GM12878 (cell line): Measurements from ENCODE around the gene TRAF5. TPM values are rescaled to one million over a fixed set of nuclear protein-coding genes. Genes with fewer than 3 reads are reported as not detected.
A peak's percentile ranks its signal among the peaks of the same experiment; 100 is the strongest.

ENCODE experiments used
- CBFB ChIP-seq: IDR thresholded peaks from 2 replicates; pipeline ENCODE4 v1.6.1; 2016; ENCODE audit warnings: antibody characterized with exemption, low read depth
- CEBPB ChIP-seq, 2 experiments: fragments of 150-350 bp in 1 of 2; IDR thresholded peaks; 2 replicates each; pipeline ENCODE4 v1.6.1; 2012 to 2014; ENCODE audit warnings: low read depth in 2 of 2, low read length in 2 of 2, borderline replicate concordance in 1 of 2, inconsistent platforms in 1 of 2
- CHD1 ChIP-seq: IDR thresholded peaks from 2 replicates; pipeline ENCODE4 v1.6.1; 2012; ENCODE audit warnings: low read depth, low read length, improper control_type of control experiment
- CHD2 ChIP-seq: IDR thresholded peaks from 2 replicates; pipeline ENCODE4 v1.6.1; 2011; ENCODE audit warnings: low read depth, low read length, improper control_type of control experiment, borderline replicate concordance
- CREM ChIP-seq: IDR thresholded peaks from 2 replicates; pipeline ENCODE4 v1.6.1; 2014; ENCODE audit warnings: antibody characterized with exemption, low read depth
- CTCF ChIP-seq, 3 experiments: IDR thresholded peaks in 2 of 3; conservative IDR thresholded peaks in 1 of 3; 2 replicates each; pipeline ENCODE4 v1.5.1; 2011; ENCODE audit warnings: low read depth in 3 of 3, low read length in 3 of 3, mild to moderate bottlenecking in 3 of 3, control low read depth in 2 of 3, moderate library complexity in 2 of 3, inconsistent platforms in 1 of 3, mixed read lengths in 1 of 3; ENCODE audit not compliant: control insufficient read depth in 2 of 3, insufficient read depth in 1 of 3; ENCODE audit errors: extremely low read depth in 1 of 3
- DPF2 ChIP-seq: fragments of 450-650 bp; IDR thresholded peaks from 2 replicates; pipeline ENCODE4 v1.6.1; 2017; ENCODE audit warnings: mild to moderate bottlenecking
- EP300 ChIP-seq, 2 experiments: fragments of 150-350 bp in 1 of 2; IDR thresholded peaks; 2 replicates each; pipeline ENCODE4 v1.6.1; 2011 to 2012; ENCODE audit warnings: low read depth in 2 of 2, low read length in 2 of 2, borderline replicate concordance in 1 of 2, improper control_type of control experiment in 1 of 2, inconsistent platforms in 1 of 2; ENCODE audit not compliant: control insufficient read depth in 1 of 2
- ESRRA ChIP-seq: IDR thresholded peaks from 2 replicates; pipeline ENCODE4 v1.6.1; 2012; ENCODE audit warnings: mild to moderate bottlenecking, low read length, improper control_type of control experiment
- FOXK2 ChIP-seq: fragments of 450-650 bp; IDR thresholded peaks from 2 replicates; pipeline ENCODE4 v1.6.1; 2017; ENCODE audit warnings: mild to moderate bottlenecking, moderate library complexity
- IKZF1 ChIP-seq: fragments of 450-650 bp; conservative IDR thresholded peaks from 2 replicates; pipeline ENCODE4 v1.6.1; 2017; ENCODE audit warnings: antibody characterized with exemption, mild to moderate bottlenecking
- MEF2B ChIP-seq: fragments of 450-650 bp; IDR thresholded peaks from 2 replicates; pipeline ENCODE4 v1.6.1; 2018; ENCODE audit warnings: mild to moderate bottlenecking, moderate library complexity; ENCODE audit not compliant: partially characterized antibody, poor library complexity, severe bottlenecking
- NFYA ChIP-seq: IDR thresholded peaks from 2 replicates; pipeline ENCODE4 v1.6.1; 2011; ENCODE audit warnings: low read depth, mild to moderate bottlenecking, low read length, improper control_type of control experiment, borderline replicate concordance
- SRF ChIP-seq, 2 experiments: IDR thresholded peaks; 2 replicates each; pipeline ENCODE4 v1.6.1; 2011; ENCODE audit warnings: low read depth in 2 of 2, low read length in 2 of 2, mild to moderate bottlenecking in 1 of 2, moderate library complexity in 1 of 2
- SUZ12 ChIP-seq: fragments of 200-600 bp; sonication (generic); IDR thresholded peaks from one replicate; pipeline ENCODE4 v1.6.1; 2018; ENCODE audit warnings: antibody characterized with exemption, mild to moderate bottlenecking; ENCODE audit not compliant: unreplicated experiment
- ZBTB40 ChIP-seq: fragments of 450-650 bp; IDR thresholded peaks from 2 replicates; pipeline ENCODE4 v1.6.1; 2016; ENCODE audit warnings: mild to moderate bottlenecking, moderate library complexity, borderline replicate concordance
- polyA plus RNA-seq, 11 experiments: library from polyadenylated mRNA; depleted of rRNA in 4 of 11; unstranded in 6 of 11; stranded (reverse) in 5 of 11; fragments of >200 nt; fragmentation: Nextera tagmentation in 4 of 11; fragmentation: Illumina TruSeq in 1 of 11; extraction: Ambion mirVana in 4 of 11; extraction: Trizol in 1 of 11; gene quantifications; 1 replicate in 1 of 11; 2 replicates in 10 of 11; pipeline versions ENCODE4 v1.2.1 to v1.2.3, GENCODE V29; 2011 to 2016; ENCODE audit warnings: inconsistent platforms in 2 of 11, missing spikeins in 2 of 11, low read depth in 1 of 11
- total RNA-seq, 4 experiments: library from RNA; depleted of rRNA in 3 of 4; stranded (reverse); fragments of >200 nt in 3 of 4; fragmentation: Illumina TruSeq in 1 of 4; extraction: Trizol in 1 of 4; gene quantifications; 2 replicates each; pipeline versions ENCODE4 v1.2.1 to v1.2.3, GENCODE V29; 2013 to 2021

Gene TRAF5
- total and polyA plus RNA-seq, 10 of the 15 experiments (the other 5 are each of a cell fraction or from before 2014, with no cell fraction given) = 10.6 to 36.5 (median 26.3) TPM

- TF ChIP-seq NFYA (no peak), EP300 (IDR thresholded peaks at IDR 0.05; ENCODE audit: borderline replicate concordance in 1 of 2, control insufficient read depth in 1 of 2, low read depth in 2 of 2, low read length in 2 of 2) (no peak), CHD2 (no peak), CREM (0 out of 2 replicates have a peak, but pooled peaks have one; percentile 38), MEF2B (no peak), ZBTB40 (no peak), CTCF (IDR thresholded peaks at IDR 0.05 in 2 of 3, conservative IDR thresholded peaks at IDR 0.05 in 1 of 3; ENCODE audit: control insufficient read depth in 2 of 3, extremely low read depth in 1 of 3, insufficient read depth in 1 of 3, low read depth in 3 of 3, low read length in 3 of 3) (peak; percentile 63 to 93 (median 79)), ESRRA (no peak), CHD1 (no peak), CEBPB (IDR thresholded peaks at IDR 0.05; ENCODE audit: borderline replicate concordance in 1 of 2, low read depth in 2 of 2, low read length in 2 of 2) (no peak), FOXK2 (no peak), SUZ12 (no peak), DPF2 (no peak), SRF (IDR thresholded peaks at IDR 0.05; ENCODE audit: low read depth in 2 of 2, low read length in 2 of 2) (no peak), IKZF1 (0 out of 2 replicates have a peak, but pooled peaks have one; percentile 19), CBFB (0 out of 2 replicates have a peak, but pooled peaks have one; percentile 20)
Observed at GRCh38 chr1:211352985-211353515, 26.4 kb downstream of the TRAF5 start (continued).
